Measurements from ENCODE around the gene STXBP6.

The STXBP6 gene

DNA sequence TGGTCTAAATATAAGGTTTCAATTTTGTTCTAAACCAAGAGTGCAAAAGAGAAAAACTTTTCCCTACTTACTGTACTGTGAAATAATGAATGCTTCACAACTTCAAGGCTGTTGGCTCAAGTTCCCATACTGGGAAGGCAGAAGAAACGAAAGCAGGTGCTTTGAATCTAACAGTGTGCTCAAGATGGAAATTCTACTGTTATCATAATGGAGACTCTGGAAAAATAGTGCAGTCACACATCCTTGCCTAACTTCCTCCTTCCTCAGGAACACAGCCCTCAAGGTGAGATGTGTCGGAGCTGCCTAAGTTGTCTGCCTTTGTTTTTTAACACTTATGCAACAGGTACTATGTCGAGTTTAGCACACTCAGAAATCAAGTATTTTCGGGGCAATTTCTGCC, 131.1 kb downstream of the STXBP6 start:
- no peaks in the 10 kb centered on the region for H3K9me3 ChIP-seq (ENCODE audit: control insufficient read depth, insufficient read depth, low read depth, low read length)
- no peak overlapping the region for H3K4me3 ChIP-seq (ENCODE audit: low read depth, low read length)
- ChIA-PET POLR2A (no interaction called here), CTCF (no interaction called here)
- no peak overlapping the region for H3K27ac ChIP-seq (ENCODE audit: extremely low read depth, low read depth, low read length)
- TF ChIP-seq SCRT2 (tag by site-specific recombination; IDR thresholded peaks at IDR 0.05) = peak; percentile 67
- 0 out of 2 replicates have a peak, but pooled peaks have one; percentile 13 for TF ChIP-seq SCRT1 (tag by site-specific recombination; IDR thresholded peaks at IDR 0.05; ENCODE audit: borderline replicate concordance)
- TF ChIP-seq, protein P1, sequence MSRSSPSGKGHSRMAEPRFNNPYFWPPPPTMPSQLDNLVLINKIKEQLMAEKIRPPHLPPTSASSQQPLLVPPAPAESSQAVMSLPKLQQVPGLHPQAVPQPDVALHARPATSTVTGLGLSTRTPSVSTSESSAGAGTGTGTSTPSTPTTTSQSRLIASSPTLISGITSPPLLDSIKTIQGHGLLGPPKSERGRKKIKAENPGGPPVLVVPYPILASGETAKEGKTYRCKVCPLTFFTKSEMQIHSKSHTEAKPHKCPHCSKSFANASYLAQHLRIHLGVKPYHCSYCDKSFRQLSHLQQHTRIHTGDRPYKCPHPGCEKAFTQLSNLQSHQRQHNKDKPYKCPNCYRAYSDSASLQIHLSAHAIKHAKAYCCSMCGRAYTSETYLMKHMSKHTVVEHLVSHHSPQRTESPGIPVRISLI (tag by site-specific recombination; IDR thresholded peaks at IDR 0.05) = no peak
- H3K4me1 ChIP-seq (ENCODE audit: control insufficient read depth, insufficient read depth, low read length) = peaks cover 9% of the 10 kb centered on the region
- no peaks in the 10 kb centered on the region for H3K36me3 ChIP-seq (ENCODE audit: control insufficient read depth in 2 of 2, insufficient read depth in 1 of 2, low read length in 2 of 2)

- H3K36me3 ChIP-seq (ENCODE audit: control insufficient read depth in 2 of 2, insufficient read depth in 1 of 2, low read length in 2 of 2) = no peaks in the 10 kb centered on the region
- POLR2A ChIA-PET = interaction anchor here (0.6 kb wide), 1 partner anchor 74 kb away, joined by 4 read pairs; no protein-coding TSS in a partner anchor
- H3K9me3 ChIP-seq (ENCODE audit: control insufficient read depth, insufficient read depth, low read depth, low read length) = no peaks in the 10 kb centered on the region
- H3K4me3 ChIP-seq (ENCODE audit: low read depth, low read length) = no peak overlapping the region
- H3K4me1 ChIP-seq (ENCODE audit: control insufficient read depth, insufficient read depth, low read length) = peaks cover 19% of the 10 kb centered on the region
- H3K27ac ChIP-seq (ENCODE audit: extremely low read depth, low read depth, low read length) = no peak overlapping the region
- TF ChIP-seq KLF1 (tag by site-specific recombination; IDR thresholded peaks at IDR 0.05) = no peak
- no peak for TF ChIP-seq ZNF776 (tag by site-specific recombination; IDR thresholded peaks at IDR 0.05; ENCODE audit: borderline replicate concordance)
- TF ChIP-seq ZBTB21 (tag by site-specific recombination; IDR thresholded peaks at IDR 0.05) = peak; percentile 34
- TF ChIP-seq ZNF629 (tag by site-specific recombination; IDR thresholded peaks at IDR 0.05) = peak; percentile 92
- TF ChIP-seq, protein P2, sequence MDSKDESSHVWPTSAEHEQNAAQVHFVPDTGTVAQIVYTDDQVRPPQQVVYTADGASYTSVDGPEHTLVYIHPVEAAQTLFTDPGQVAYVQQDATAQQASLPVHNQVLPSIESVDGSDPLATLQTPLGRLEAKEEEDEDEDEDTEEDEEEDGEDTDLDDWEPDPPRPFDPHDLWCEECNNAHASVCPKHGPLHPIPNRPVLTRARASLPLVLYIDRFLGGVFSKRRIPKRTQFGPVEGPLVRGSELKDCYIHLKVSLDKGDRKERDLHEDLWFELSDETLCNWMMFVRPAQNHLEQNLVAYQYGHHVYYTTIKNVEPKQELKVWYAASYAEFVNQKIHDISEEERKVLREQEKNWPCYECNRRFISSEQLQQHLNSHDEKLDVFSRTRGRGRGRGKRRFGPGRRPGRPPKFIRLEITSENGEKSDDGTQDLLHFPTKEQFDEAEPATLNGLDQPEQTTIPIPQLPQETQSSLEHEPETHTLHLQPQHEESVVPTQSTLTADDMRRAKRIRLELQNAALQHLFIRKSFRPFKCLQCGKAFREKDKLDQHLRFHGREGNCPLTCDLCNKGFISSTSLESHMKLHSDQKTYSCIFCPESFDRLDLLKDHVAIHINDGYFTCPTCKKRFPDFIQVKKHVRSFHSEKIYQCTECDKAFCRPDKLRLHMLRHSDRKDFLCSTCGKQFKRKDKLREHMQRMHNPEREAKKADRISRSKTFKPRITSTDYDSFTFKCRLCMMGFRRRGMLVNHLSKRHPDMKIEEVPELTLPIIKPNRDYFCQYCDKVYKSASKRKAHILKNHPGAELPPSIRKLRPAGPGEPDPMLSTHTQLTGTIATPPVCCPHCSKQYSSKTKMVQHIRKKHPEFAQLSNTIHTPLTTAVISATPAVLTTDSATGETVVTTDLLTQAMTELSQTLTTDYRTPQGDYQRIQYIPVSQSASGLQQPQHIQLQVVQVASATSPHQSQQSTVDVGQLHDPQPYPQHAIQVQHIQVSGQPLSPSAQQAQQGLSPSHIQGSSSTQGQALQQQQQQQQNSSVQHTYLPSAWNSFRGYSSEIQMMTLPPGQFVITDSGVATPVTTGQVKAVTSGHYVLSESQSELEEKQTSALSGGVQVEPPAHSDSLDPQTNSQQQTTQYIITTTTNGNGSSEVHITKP (tag by site-specific recombination; IDR thresholded peaks at IDR 0.05) = peak; percentile 58
- peak; percentile 33 for TF ChIP-seq ZNF366 (tag by site-specific recombination; conservative IDR thresholded peaks at IDR 0.05)
- CTCF ChIA-PET = no interaction called here
Observed at GRCh38 chr14:24915958-24916595, 133.9 kb downstream of the STXBP6 start.

DNA sequence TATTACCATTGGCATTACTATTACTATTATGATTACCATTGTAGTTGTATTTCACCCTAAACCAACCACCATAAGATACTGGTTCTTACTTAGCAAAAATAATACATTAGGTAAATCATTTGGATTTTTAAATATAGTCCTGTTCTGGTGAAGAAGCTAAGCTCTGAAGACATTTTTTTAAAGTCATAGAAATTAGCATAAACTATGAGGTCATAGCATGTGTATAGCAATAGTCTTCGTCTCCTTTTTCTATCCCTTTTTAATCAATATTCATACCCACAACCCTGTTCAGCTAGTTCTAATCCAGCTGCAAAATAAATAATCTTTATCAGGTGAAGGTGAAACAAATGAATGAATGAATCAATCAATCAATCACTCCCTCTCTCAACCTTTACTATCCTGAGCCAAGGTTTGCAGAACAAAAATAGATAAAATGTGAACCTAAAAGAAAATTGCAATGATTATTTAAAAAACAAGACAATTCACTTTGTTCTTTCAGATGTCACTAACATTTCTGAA, 134.5 kb downstream of the STXBP6 start:
- no peak overlapping the region for H3K4me3 ChIP-seq (ENCODE audit: low read depth, low read length)
- no peaks in the 10 kb centered on the region for H3K36me3 ChIP-seq (ENCODE audit: control insufficient read depth in 2 of 2, insufficient read depth in 1 of 2, low read length in 2 of 2)
- TF ChIP-seq ZNF10 (tag by site-specific recombination; IDR thresholded peaks at IDR 0.05) (peak; percentile 91), ZNF629 (tag by site-specific recombination; IDR thresholded peaks at IDR 0.05) (peak; percentile 37; the same call in 1 of the 2 replicates), ZNF561 (tag by site-specific recombination; IDR thresholded peaks at IDR 0.05; ENCODE audit: borderline replicate concordance) (no peak)
- TF ChIP-seq, protein P3, sequence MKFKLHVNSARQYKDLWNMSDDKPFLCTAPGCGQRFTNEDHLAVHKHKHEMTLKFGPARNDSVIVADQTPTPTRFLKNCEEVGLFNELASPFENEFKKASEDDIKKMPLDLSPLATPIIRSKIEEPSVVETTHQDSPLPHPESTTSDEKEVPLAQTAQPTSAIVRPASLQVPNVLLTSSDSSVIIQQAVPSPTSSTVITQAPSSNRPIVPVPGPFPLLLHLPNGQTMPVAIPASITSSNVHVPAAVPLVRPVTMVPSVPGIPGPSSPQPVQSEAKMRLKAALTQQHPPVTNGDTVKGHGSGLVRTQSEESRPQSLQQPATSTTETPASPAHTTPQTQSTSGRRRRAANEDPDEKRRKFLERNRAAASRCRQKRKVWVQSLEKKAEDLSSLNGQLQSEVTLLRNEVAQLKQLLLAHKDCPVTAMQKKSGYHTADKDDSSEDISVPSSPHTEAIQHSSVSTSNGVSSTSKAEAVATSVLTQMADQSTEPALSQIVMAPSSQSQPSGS (tag by site-specific recombination; IDR thresholded peaks at IDR 0.05; ENCODE audit: low read depth) = peak; percentile 83
- no peak overlapping the region for H3K27ac ChIP-seq (ENCODE audit: extremely low read depth, low read depth, low read length)
- CTCF ChIA-PET = no interaction called here
- peaks cover 20% of the 10 kb centered on the region for H3K4me1 ChIP-seq (ENCODE audit: control insufficient read depth, insufficient read depth, low read length)
- no peaks in the 10 kb centered on the region for H3K9me3 ChIP-seq (ENCODE audit: control insufficient read depth, insufficient read depth, low read depth, low read length)
- POLR2A ChIA-PET = no interaction called here

All from HEK293 (cell line).